HepG2 (cell line): Measurements from ENCODE around the gene IKZF5.

Experiments
- ARHGAP35 ChIP-seq: sonication (generic); formaldehyde crosslinking; IDR thresholded peaks from 2 replicates; pipeline ENCODE4 v1.9.0; 2022; ENCODE audit warnings: mild to moderate bottlenecking, inconsistent platforms, moderate library complexity, missing genetic modification reagents, borderline replicate concordance
- GABPA ChIP-seq, 2 experiments: IDR thresholded peaks; 2 replicates each; pipeline ENCODE4 v1.6.1; 2011 to 2016; ENCODE audit warnings: low read depth in 2 of 2, low read length in 1 of 2, missing biosample characterization in 1 of 2, missing genetic modification characterization in 1 of 2
- SMAD1 ChIP-seq: sonication (generic); formaldehyde crosslinking; IDR thresholded peaks from 2 replicates; pipeline ENCODE4 v1.4.0; 2020; ENCODE audit warnings: missing genetic modification reagents, low read depth, mild to moderate bottlenecking, borderline replicate concordance
- TAF1 ChIP-seq: sonication (generic); formaldehyde crosslinking; IDR thresholded peaks from 2 replicates; pipeline ENCODE4 v1.4.0; 2020; ENCODE audit warnings: missing genetic modification reagents
- TCF12 ChIP-seq, 2 experiments: fragments of 450-650 bp in 1 of 2; sonication (generic) in 1 of 2; formaldehyde crosslinking in 1 of 2; IDR thresholded peaks; 2 replicates each; pipeline versions ENCODE4 v1.6.1 to v1.8.0; 2017 to 2022; ENCODE audit warnings: antibody characterized with exemption in 1 of 2, mild to moderate bottlenecking in 1 of 2, missing genetic modification reagents in 1 of 2, moderate library complexity in 1 of 2
- ZFYVE20 ChIP-seq: sonication (generic); formaldehyde crosslinking; IDR thresholded peaks from 2 replicates; pipeline ENCODE4 v1.8.0; 2023; ENCODE audit warnings: low read depth, mild to moderate bottlenecking, moderate library complexity, missing genetic modification reagents, borderline replicate concordance
- ZNF3 ChIP-seq: IDR thresholded peaks from 2 replicates; pipeline ENCODE4 v1.7.0; 2017; ENCODE audit warnings: inconsistent platforms

DNA sequence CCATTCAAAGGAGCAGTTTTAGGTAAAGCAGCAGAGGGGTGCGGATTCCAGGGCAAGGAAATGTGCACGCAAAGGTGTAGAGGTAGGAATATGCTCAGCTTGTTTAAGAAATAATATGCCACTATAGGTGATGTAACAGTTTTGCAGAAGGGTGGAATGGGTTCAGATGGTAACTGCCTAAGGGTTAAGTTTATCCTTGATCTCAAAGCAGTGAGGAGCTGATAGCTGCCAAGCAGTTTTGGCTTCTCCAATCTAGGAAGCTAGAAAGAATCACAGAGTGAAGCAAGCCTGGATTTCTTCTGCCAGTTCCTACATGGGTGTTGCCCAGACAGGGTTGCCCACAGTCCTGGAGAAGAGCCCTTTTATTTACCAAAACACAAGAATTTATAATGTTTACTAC is 6.2 kb upstream of the IKZF5 start:
- TF ChIP-seq GABPA (IDR thresholded peaks at IDR 0.05; ENCODE audit: low read depth, low read length) (no peak), GABPA (CRISPR knock-in tag; IDR thresholded peaks at IDR 0.05; ENCODE audit: low read depth) (no peak), ZFYVE20 (CRISPR knock-in tag) (no peak), TAF1 (CRISPR knock-in tag) (no peak), ARHGAP35 (CRISPR knock-in tag) (no peak), SMAD1 (CRISPR knock-in tag) (no peak), ZNF3 (CRISPR knock-in tag) (no peak), TCF12 (IDR thresholded peaks at IDR 0.05) (no peak), TCF12 (CRISPR knock-in tag; IDR thresholded peaks at IDR 0.05) (no peak)
